OCI-LY7 (cell line): ENCODE results near the gene ASIC3. TPM values are rescaled to one million over a fixed set of nuclear protein-coding genes. Genes with fewer than 3 reads are reported as not detected.

Source experiments
- BruUV-seq: library from RNA; stranded (reverse); fragments of 400-500 nt; replicated peaks from 2 replicates; lab custom pipeline; 2021; lab: Mats Ljungman, UMichigan
- CTCF ChIA-PET: fragments of 300-600 bp; sonication (Branson Sonifier 250); formaldehyde crosslinking; loops from one replicate; lab custom pipeline; 2022; ENCODE audit warnings: antibody characterized with exemption; ENCODE audit not compliant: unreplicated experiment; lab: Charles Lee
- POLR2A ChIA-PET: fragments of 300-600 bp; sonication (Branson Sonifier 250); formaldehyde crosslinking; loops from one replicate; lab custom pipeline; 2022; ENCODE audit warnings: antibody characterized with exemption; lab: Charles Lee
- DNase-seq: peaks from one replicate; pipeline ENCODE4 v3.0.0-alpha.2; 2015; ENCODE audit warnings: low spot score
- H2AFZ ChIP-seq: fragments of 200-600 bp; sonication (generic), shearing (Covaris generic); 2 replicates; pipeline ENCODE4 v1.6.1; 2014; ENCODE audit warnings: mild to moderate bottlenecking, antibody characterized with exemption, low read length, moderate library complexity
- H3K27ac ChIP-seq: fragments of 200-600 bp; sonication (generic); 2 replicates; pipeline ENCODE4 v1.5.1; 2014; ENCODE audit warnings: mixed run types, low read depth, mild to moderate bottlenecking, moderate library complexity, low read length, inconsistent platforms; ENCODE audit not compliant: poor library complexity, severe bottlenecking
- H3K36me3 ChIP-seq: fragments of 200-600 bp; sonication (generic); 2 replicates; pipeline ENCODE4 v1.6.1; 2014; ENCODE audit warnings: mild to moderate bottlenecking, antibody characterized with exemption, low read length, moderate library complexity, mixed read lengths; ENCODE audit not compliant: insufficient read depth
- H3K4me1 ChIP-seq: fragments of 200-600 bp; sonication (generic); 2 replicates; pipeline ENCODE4 v1.5.1; 2014; ENCODE audit warnings: mild to moderate bottlenecking, low read length; ENCODE audit not compliant: insufficient read depth, poor library complexity, severe bottlenecking
- H3K4me2 ChIP-seq: fragments of 200-600 bp; sonication (generic); 2 replicates; pipeline ENCODE4 v1.6.1; 2014; ENCODE audit warnings: mild to moderate bottlenecking, low read length
- H3K4me3 ChIP-seq: fragments of 200-600 bp; sonication (generic); 2 replicates; pipeline ENCODE4 v1.5.1; 2014; ENCODE audit warnings: mild to moderate bottlenecking, low read depth, low read length; ENCODE audit not compliant: poor library complexity, severe bottlenecking
- H3K79me2 ChIP-seq: fragments of 200-600 bp; sonication (generic); 2 replicates; pipeline ENCODE4 v1.6.1; 2016; ENCODE audit warnings: low read depth, mild to moderate bottlenecking, low read length, moderate library complexity, mixed read lengths; ENCODE audit not compliant: insufficient read depth
- H3K9me2 ChIP-seq: fragments of 200-600 bp; sonication (generic); 2 replicates; pipeline ENCODE4 v1.6.1; 2016; ENCODE audit warnings: mild to moderate bottlenecking, low read length, mixed read lengths; ENCODE audit not compliant: insufficient read depth
- H3K9me3 ChIP-seq: fragments of 200-600 bp; sonication (generic); 2 replicates; pipeline ENCODE4 v1.6.1; 2014; ENCODE audit warnings: mild to moderate bottlenecking, mixed run types, low read length, mixed read lengths
- H4K20me1 ChIP-seq: fragments of 200-600 bp; sonication (generic); 2 replicates; pipeline ENCODE4 v1.6.1; 2014; ENCODE audit warnings: mild to moderate bottlenecking, antibody characterized with exemption, low read length, moderate library complexity, mixed read lengths; ENCODE audit not compliant: insufficient read depth
- CTCF ChIP-seq: fragments of 200-600 bp; sonication (generic); conservative IDR thresholded peaks from 2 replicates; pipeline ENCODE4 v1.5.1; 2014; ENCODE audit warnings: mild to moderate bottlenecking, antibody characterized with exemption, low read length, moderate library complexity, mixed read lengths
- EZH2phosphoT487 ChIP-seq: fragments of 200-600 bp; sonication (generic); IDR thresholded peaks from 2 replicates; pipeline ENCODE4 v1.6.1; 2018; ENCODE audit warnings: low read depth, borderline replicate concordance, mild to moderate bottlenecking, mixed run types, antibody characterized with exemption, low read length, moderate library complexity, mixed read lengths
- intact Hi-C: fragments of 100-400 bp; cut with micrococcal nuclease; formaldehyde crosslinking; loops from one replicate; pipeline ENCODE4 v1.10.0; 2022; ENCODE audit not compliant: unreplicated experiment
- total RNA-seq, 2 experiments: library from RNA; depleted of rRNA in 1 of 2; stranded (reverse); fragments of >200 nt in 1 of 2; shearing (Covaris generic) in 1 of 2; gene quantifications; 2 replicates each; pipeline ENCODE4 v1.2.3, GENCODE V29; 2014 to 2022

ASIC3 gene
- total RNA-seq, 2 experiments from 2014 or later, result 3.3 to 14.8 TPM

- no peak for DNase-seq
- H2AFZ ChIP-seq, result no peak overlapping the region
- no peaks in the 10 kb centered on the region for H3K36me3 ChIP-seq
- no peaks in the 10 kb centered on the region for H3K9me3 ChIP-seq
- H3K9me2 ChIP-seq, result no peaks in the 10 kb centered on the region
- no peak overlapping the region for H3K4me3 ChIP-seq
- POLR2A ChIA-PET, result no interaction called here
- no peak overlapping the region for H3K27ac ChIP-seq
- H4K20me1 ChIP-seq, result no peaks in the 10 kb centered on the region
- no peaks in the 10 kb centered on the region for H3K79me2 ChIP-seq
- BruUV-seq, result no TSS peak
- CTCF ChIA-PET, result no interaction called here
- H3K4me1 ChIP-seq, result no peaks in the 10 kb centered on the region
- no peak for TF ChIP-seq EZH2phosphoT487
- no peak for TF ChIP-seq CTCF
- intact Hi-C loops, result no loop called here
- no peak overlapping the region for H3K4me2 ChIP-seq
Measured at GRCh38 chr7:151046603-151047573, 1.4 kb upstream of the ASIC3 start.

DNA sequence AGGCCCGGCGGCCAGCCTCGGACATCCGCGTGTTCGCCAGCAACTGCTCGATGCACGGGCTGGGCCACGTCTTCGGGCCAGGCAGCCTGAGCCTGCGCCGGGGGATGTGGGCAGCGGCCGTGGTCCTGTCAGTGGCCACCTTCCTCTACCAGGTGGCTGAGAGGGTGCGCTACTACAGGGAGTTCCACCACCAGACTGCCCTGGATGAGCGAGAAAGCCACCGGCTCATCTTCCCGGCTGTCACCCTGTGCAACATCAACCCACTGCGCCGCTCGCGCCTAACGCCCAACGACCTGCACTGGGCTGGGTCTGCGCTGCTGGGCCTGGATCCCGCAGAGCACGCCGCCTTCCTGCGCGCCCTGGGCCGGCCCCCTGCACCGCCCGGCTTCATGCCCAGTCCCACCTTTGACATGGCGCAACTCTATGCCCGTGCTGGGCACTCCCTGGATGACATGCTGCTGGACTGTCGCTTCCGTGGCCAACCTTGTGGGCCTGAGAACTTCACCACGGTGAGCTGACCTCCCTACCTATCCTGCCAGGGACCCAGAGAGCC lies 656 bp downstream of the ASIC3 start:
- BruUV-seq, result no TSS peak
- Histone ChIP-seq H2AFZ (no peak overlapping the region), H3K4me1 (peaks cover 7% of the 10 kb centered on the region), H3K9me3 (no peaks in the 10 kb centered on the region), H3K27ac (no peak overlapping the region), H3K9me2 (no peaks in the 10 kb centered on the region), H3K79me2 (no peaks in the 10 kb centered on the region), H3K36me3 (no peaks in the 10 kb centered on the region), H3K4me2 (no peak overlapping the region), H3K4me3 (no peak overlapping the region), H4K20me1 (no peaks in the 10 kb centered on the region)
- intact Hi-C loops, result no loop called here
- CTCF ChIA-PET, result no interaction called here
- no peak for TF ChIP-seq EZH2phosphoT487
- TF ChIP-seq CTCF, result no peak
- POLR2A ChIA-PET, result no interaction called here
- DNase-seq, result no peak

- no peak overlapping the region for H3K27ac ChIP-seq
- H3K79me2 ChIP-seq, result no peaks in the 10 kb centered on the region
- TF ChIP-seq CTCF, result no peak
- no peak for TF ChIP-seq EZH2phosphoT487
- BruUV-seq, result no TSS peak
- H3K36me3 ChIP-seq, result no peaks in the 10 kb centered on the region
- no peaks in the 10 kb centered on the region for H3K9me2 ChIP-seq
- H3K4me2 ChIP-seq, result no peak overlapping the region
- H3K4me3 ChIP-seq, result no peak overlapping the region
- intact Hi-C loops, result no loop called here
- H3K4me1 ChIP-seq, result peaks cover 7% of the 10 kb centered on the region
- no peaks in the 10 kb centered on the region for H3K9me3 ChIP-seq
- H4K20me1 ChIP-seq, result no peaks in the 10 kb centered on the region
- CTCF ChIA-PET, result no interaction called here
- no peak overlapping the region for H2AFZ ChIP-seq
- POLR2A ChIA-PET, result no interaction called here
- no peak for DNase-seq
Measured at GRCh38 chr7:151051108-151051507, 2.8 kb downstream of the ASIC3 start.
